Natural killer cell (primary cell): ENCODE results near the gene FIGNL2. TPM values are rescaled to one million over a fixed set of nuclear protein-coding genes. Genes with fewer than 3 reads are reported as not detected.

Experiments used
- ATAC-seq, 3 donors: fragments of 150-1000 bp in 2 of 3; fragments of 200-7000 bp in 1 of 3; cut with Tn5 transposase; 1 replicate in 1 of 3; 2 replicates in 2 of 3; pipeline ENCODE4 v1.10.0; 2021; ENCODE audit warnings: mild to moderate bottlenecking in 2 of 3, moderate library complexity in 2 of 3
- DNase-seq, 2 donors: peaks; one replicate each; pipeline versions ENCODE4 v3.0.0 to v3.0.0-alpha.2; 2013 to 2021; ENCODE audit warnings: mixed read lengths in 1 of 2
- H3K27ac ChIP-seq: one replicate; pipeline ENCODE4 v1.5.1; 2013; ENCODE audit warnings: mild to moderate bottlenecking, low read length
- H3K27me3 ChIP-seq: one replicate; pipeline ENCODE4 v1.6.1; 2013; ENCODE audit warnings: low read length; ENCODE audit not compliant: control insufficient read depth, insufficient read depth
- H3K36me3 ChIP-seq: one replicate; pipeline ENCODE4 v1.6.1; 2013; ENCODE audit warnings: low read length; ENCODE audit not compliant: control insufficient read depth, insufficient read depth
- H3K4me1 ChIP-seq: one replicate; pipeline ENCODE4 v1.6.1; 2013; ENCODE audit warnings: low read length; ENCODE audit not compliant: control insufficient read depth, insufficient read depth
- H3K4me3 ChIP-seq: one replicate; pipeline ENCODE4 v1.5.1; 2013; ENCODE audit warnings: low read length
- H3K9me3 ChIP-seq: one replicate; pipeline ENCODE4 v1.6.1; 2013; ENCODE audit warnings: low read length; ENCODE audit not compliant: control insufficient read depth, insufficient read depth
- H3K27ac Mint-ChIP-seq, 2 donors: one replicate each; pipeline ENCODE4 v1.8.0; 2022; ENCODE audit warnings: mild to moderate bottlenecking in 2 of 2, mixed read lengths in 2 of 2, moderate library complexity in 1 of 2
- H3K27me3 Mint-ChIP-seq, 2 donors: one replicate each; pipeline ENCODE4 v1.8.0; 2022; ENCODE audit warnings: low read depth in 2 of 2, mixed read lengths in 2 of 2
- H3K36me3 Mint-ChIP-seq: one replicate; pipeline ENCODE4 v1.8.0; 2022; ENCODE audit warnings: mixed read lengths
- H3K4me1 Mint-ChIP-seq, 2 donors: one replicate each; pipeline ENCODE4 v1.8.0; 2022; ENCODE audit warnings: mixed read lengths in 2 of 2
- H3K4me3 Mint-ChIP-seq: one replicate; pipeline ENCODE4 v1.8.0; 2022; ENCODE audit warnings: mild to moderate bottlenecking, moderate library complexity, mixed read lengths
- H3K9me3 Mint-ChIP-seq, 2 donors: one replicate each; pipeline ENCODE4 v1.8.0; 2022; ENCODE audit warnings: mixed read lengths in 2 of 2
- WGBS: methylation state at CpG from one replicate; pipeline ENCODE4 v1.1.7; 2013; ENCODE audit warnings: missing lambda C conversion rate; ENCODE audit not compliant: insufficient coverage; 5-methylcytosine and 5-hydroxymethylcytosine counted together
- intact Hi-C: fragments of 100-400 bp; cut with micrococcal nuclease; formaldehyde crosslinking; loops from one replicate; pipeline ENCODE4 v1.14.2; 2022
- total RNA-seq, 4 donors: library from RNA; stranded (reverse); fragments of 120-200 nt in 1 of 4; gene quantifications; one replicate each; pipeline versions ENCODE4 v1.2.3 to v1.2.4, GENCODE V29; 2013 to 2022
- TF ChIP-seq, protein P1 (sequence below): fragments of 200-600 bp; IDR thresholded peaks from one replicate; pipeline ENCODE4 v1.8.0; 2022; ENCODE audit warnings: antibody characterized with exemption

Gene FIGNL2
- total RNA-seq, 3 donors from 2014 or later (not counting 1 experiment from before 2014, with no cell fraction given), result 1.4 to 1.6 (median 1.5) TPM

DNA sequence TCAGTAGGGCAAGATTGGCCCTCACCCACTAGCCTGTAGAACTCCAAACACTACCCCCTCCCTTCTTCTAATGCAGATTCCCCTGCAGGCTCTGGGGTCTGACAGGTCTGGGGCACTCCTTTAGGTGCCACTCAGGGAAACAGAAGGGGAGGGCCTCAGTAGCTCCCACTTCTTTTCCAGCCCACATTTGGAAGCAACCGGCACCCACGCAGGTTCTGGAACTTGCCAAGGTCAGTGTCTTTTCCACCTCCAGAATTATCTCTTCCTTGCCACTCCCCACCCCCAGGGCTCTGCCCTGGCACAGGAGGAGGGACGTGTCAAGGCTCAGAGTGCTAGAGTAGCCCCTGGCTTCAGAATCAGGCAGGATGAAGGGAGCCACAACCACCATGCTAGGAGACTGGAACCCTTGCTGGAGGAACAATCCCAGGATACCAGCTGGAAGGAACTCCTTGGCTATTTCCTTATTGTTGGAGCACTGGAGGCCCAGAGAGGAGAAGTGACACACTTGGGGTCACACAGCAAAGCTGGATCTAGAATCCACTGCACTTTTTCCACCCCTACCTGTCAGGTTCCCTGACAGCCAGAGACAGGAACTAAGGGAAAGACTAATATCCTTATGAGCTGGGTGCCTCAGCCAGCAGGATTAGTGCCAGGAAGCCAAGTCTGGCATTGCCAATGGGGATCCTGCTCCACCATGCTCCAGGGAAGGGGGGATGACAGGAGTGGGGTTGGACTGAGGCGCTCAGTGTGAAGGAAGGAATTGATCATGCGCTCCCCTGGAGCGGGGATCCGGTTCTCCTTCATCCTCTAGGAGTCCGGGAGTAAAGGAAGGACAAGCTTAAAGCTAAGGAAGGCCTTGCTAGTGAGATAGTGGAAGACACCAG is 1.8 kb upstream of the FIGNL2 start:
- H3K4me3 ChIP-seq, result no peak overlapping the region

DNA sequence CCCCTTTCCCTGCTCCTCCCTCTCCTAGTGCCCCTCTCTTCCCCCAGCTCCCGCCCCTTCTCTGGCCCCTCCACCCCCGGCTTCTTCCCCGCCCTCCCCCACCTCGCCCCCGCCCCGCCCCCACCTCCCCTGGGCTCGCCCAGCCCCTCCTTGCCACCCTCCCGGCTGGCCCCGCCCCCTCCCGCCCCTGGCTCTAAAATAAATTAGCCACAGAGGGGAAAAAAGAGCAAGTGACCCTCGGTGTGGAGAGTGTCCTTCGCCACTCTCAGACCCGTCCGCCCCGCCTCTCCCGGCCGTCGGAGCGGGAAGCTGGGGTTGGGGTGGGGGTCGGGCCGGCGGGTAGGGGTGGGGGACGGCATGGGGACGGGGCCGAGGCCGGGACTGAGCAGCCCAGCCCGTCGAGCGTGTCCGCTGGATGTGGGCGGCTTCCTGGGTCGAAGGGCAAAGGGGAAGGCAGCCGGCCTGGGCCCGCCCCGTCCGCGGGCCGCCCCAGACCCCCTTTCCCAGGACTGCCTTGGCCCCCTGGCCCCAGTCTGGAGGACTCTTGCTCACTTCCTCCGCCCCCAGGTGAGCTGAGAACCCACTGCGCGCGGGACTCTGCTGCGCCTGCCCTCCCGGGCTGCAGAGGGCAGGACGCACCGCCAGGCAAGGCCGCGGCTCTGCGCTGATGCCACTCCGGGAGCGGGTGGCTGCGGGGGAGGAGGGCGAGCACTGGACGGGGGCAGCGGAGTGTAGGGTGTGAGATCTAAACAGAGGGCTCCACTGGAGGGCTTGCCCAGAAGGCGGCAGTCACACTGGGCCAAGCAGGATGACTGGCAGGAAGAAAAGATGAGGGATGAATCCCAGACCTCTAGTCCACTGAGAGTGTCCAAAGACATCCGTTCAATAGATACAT is 570 bp upstream of the FIGNL2 start:
- Histone ChIP-seq H3K27me3 (peaks cover 24% of the 10 kb centered on the region), H3K9me3 (no peaks in the 10 kb centered on the region), H3K4me3 (no peak overlapping the region), H3K27ac (no peak overlapping the region), H3K4me1 (peaks cover 40% of the 10 kb centered on the region), H3K36me3 (no peaks in the 10 kb centered on the region)
- H3K4me1 Mint-ChIP-seq, result peaks cover 0 to 29% of the 10 kb centered on the region in 2 donors
- no peak overlapping the region for H3K27ac Mint-ChIP-seq
- TF ChIP-seq, protein P1, sequence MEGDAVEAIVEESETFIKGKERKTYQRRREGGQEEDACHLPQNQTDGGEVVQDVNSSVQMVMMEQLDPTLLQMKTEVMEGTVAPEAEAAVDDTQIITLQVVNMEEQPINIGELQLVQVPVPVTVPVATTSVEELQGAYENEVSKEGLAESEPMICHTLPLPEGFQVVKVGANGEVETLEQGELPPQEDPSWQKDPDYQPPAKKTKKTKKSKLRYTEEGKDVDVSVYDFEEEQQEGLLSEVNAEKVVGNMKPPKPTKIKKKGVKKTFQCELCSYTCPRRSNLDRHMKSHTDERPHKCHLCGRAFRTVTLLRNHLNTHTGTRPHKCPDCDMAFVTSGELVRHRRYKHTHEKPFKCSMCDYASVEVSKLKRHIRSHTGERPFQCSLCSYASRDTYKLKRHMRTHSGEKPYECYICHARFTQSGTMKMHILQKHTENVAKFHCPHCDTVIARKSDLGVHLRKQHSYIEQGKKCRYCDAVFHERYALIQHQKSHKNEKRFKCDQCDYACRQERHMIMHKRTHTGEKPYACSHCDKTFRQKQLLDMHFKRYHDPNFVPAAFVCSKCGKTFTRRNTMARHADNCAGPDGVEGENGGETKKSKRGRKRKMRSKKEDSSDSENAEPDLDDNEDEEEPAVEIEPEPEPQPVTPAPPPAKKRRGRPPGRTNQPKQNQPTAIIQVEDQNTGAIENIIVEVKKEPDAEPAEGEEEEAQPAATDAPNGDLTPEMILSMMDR, result no peak
- H3K4me3 Mint-ChIP-seq, result no peak overlapping the region
- peaks cover 32 to 49% of the 10 kb centered on the region in 2 donors for H3K27me3 Mint-ChIP-seq
- 92% methylated on average over 39 of the region's 57 CpGs for WGBS
- no peaks in the 10 kb centered on the region for H3K36me3 Mint-ChIP-seq
- H3K9me3 Mint-ChIP-seq, result no peaks in the 10 kb centered on the region
- ATAC-seq (no peak), DNase-seq (no peak)
- intact Hi-C loops, result no loop called here

More for the DNA sequence above, 1.8 kb upstream of the FIGNL2 start:
- no peak overlapping the region for H3K27ac Mint-ChIP-seq
- TF ChIP-seq, protein P1, result no peak
- WGBS, result 95% methylated on average over 8 of the region's 8 CpGs
- H3K4me3 Mint-ChIP-seq, result no peak overlapping the region
- Histone ChIP-seq H3K36me3 (no peaks in the 10 kb centered on the region), H3K27ac (no peak overlapping the region), H3K27me3 (peaks cover 22% of the 10 kb centered on the region), H3K4me1 (peaks cover 40% of the 10 kb centered on the region), H3K9me3 (no peaks in the 10 kb centered on the region)
- H3K27me3 Mint-ChIP-seq, result peaks cover 27 to 36% of the 10 kb centered on the region in 2 donors
- ATAC-seq (no peak), DNase-seq (no peak)
- intact Hi-C loops, result no loop called here
- H3K4me1 Mint-ChIP-seq, result peaks cover 0 to 29% of the 10 kb centered on the region in 2 donors
- H3K36me3 Mint-ChIP-seq, result no peaks in the 10 kb centered on the region
- H3K9me3 Mint-ChIP-seq, result no peaks in the 10 kb centered on the region

DNA sequence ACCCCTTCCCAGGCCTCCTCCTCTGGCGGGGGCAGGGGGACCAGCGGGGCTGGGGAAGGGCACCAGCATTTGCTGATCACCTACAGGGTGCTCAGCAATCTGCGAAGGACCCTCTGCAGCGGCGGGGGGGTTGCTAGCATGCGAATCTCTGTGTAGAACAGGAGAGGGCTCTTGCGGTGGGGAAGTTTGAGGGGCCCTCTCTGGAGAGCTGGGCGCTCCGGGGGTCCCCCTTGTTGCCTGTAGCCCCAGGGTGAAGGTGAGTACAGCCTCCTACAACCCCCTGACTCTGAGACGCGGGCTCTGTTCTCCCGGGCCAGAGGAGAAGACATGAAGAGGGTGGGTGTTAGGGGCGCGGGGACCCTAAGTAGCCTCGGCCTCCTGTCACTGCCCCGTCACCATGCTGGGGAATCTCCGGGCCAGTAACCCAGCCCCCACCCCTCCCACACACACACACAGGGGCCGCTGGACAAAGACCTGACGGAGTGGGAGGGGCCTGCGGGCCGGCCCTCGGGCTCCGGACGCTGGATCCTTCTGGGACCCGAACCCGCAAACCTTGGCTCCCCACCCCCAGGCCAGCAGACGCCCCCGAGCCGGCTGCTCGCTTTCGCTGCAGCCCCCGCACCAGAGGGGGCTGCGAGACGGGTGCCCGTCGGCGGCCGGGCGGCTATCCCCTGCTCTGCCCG is 734 bp downstream of the FIGNL2 start:
- Histone ChIP-seq H3K9me3 (no peaks in the 10 kb centered on the region), H3K4me3 (no peak overlapping the region), H3K4me1 (peaks cover 37% of the 10 kb centered on the region), H3K36me3 (no peaks in the 10 kb centered on the region), H3K27me3 (peaks cover 28% of the 10 kb centered on the region), H3K27ac (no peak overlapping the region)
- peaks cover 31 to 46% of the 10 kb centered on the region in 2 donors for H3K27me3 Mint-ChIP-seq
- no peaks in the 10 kb centered on the region for H3K9me3 Mint-ChIP-seq
- ATAC-seq, result peak in 2 of 3 donors; percentile 7 to 30
- H3K36me3 Mint-ChIP-seq, result no peaks in the 10 kb centered on the region
- peak overlapping the region; percentile 56 for H3K4me3 Mint-ChIP-seq
- no peak overlapping the region for H3K27ac Mint-ChIP-seq
- H3K4me1 Mint-ChIP-seq, result peaks cover 0 to 29% of the 10 kb centered on the region in 2 donors
- 2% methylated on average over 35 of the region's 40 CpGs for WGBS
- no peak for DNase-seq
- TF ChIP-seq, protein P1, result no peak
- intact Hi-C loops, result no loop called here
